H1 (cell line): Measurements from ENCODE around the gene TIE1. TPM values are rescaled to one million over a fixed set of nuclear protein-coding genes. Genes with fewer than 3 reads are reported as not detected.

ENCODE experiments used
- CTCF ChIA-PET: fragments of 300-600 bp; sonication (Branson Sonifier 250); formaldehyde crosslinking; loops from one replicate; lab custom pipeline; 2021; ENCODE audit not compliant: partially characterized antibody; lab: Charles Lee
- POLR2A ChIA-PET: fragments of 300-600 bp; sonication (Branson Sonifier 250); formaldehyde crosslinking; loops from one replicate; lab custom pipeline; 2021; ENCODE audit warnings: inconsistent platforms; ENCODE audit not compliant: partially characterized antibody; lab: Charles Lee
- DNase-seq, 2 experiments: peaks; one replicate each; pipeline versions ENCODE4 v3.0.0 to v3.0.0-alpha.2; 2010 to 2022; ENCODE audit warnings: low spot score in 2 of 2, low read depth in 1 of 2, mixed read lengths in 1 of 2
- FAIRE-seq: peaks from 2 replicates; lab custom pipeline; 2011; peaks lifted over from hg19 to GRCh38; lab: Jason Lieb, UNC
- H2AFZ ChIP-seq: 2 replicates; pipeline ENCODE4 v1.8.1; 2012; ENCODE audit warnings: low read length, inconsistent platforms
- H2AK5ac ChIP-seq: 2 replicates; pipeline ENCODE4 v1.6.1; 2013; ENCODE audit warnings: low read depth, low read length
- H2BK120ac ChIP-seq: replicated peaks from 2 replicates; pipeline ENCODE3; 2013; ENCODE audit warnings: low read depth, low read length, inconsistent platforms
- H2BK12ac ChIP-seq: 2 replicates; pipeline ENCODE4 v1.6.1; 2013; ENCODE audit warnings: low read depth, low read length
- H2BK15ac ChIP-seq: 2 replicates; pipeline ENCODE4 v1.6.1; 2013; ENCODE audit warnings: low read length
- H2BK20ac ChIP-seq: 2 replicates; pipeline ENCODE4 v1.6.1; 2013; ENCODE audit warnings: low read length
- H2BK5ac ChIP-seq: 2 replicates; pipeline ENCODE4 v1.6.1; 2013; ENCODE audit warnings: low read depth, low read length
- H3K14ac ChIP-seq: 2 replicates; pipeline ENCODE4 v1.6.1; 2013; ENCODE audit warnings: inconsistent platforms; ENCODE audit not compliant: insufficient read length
- H3K18ac ChIP-seq: 2 replicates; pipeline ENCODE4 v1.6.1; 2013; ENCODE audit warnings: low read length; ENCODE audit errors: extremely low read depth
- H3K23ac ChIP-seq: 2 replicates; pipeline ENCODE4 v1.6.1; 2013; ENCODE audit warnings: inconsistent platforms; ENCODE audit not compliant: insufficient read length
- H3K23me2 ChIP-seq: 2 replicates; pipeline ENCODE4 v1.6.1; 2013; ENCODE audit warnings: low read depth, low read length
- H3K27ac ChIP-seq: 2 replicates; pipeline ENCODE4 v1.6.1; 2011; ENCODE audit warnings: low read depth, low read length, inconsistent platforms
- H3K27me3 ChIP-seq, 4 experiments: replicated peaks in 1 of 4; 1 replicate in 1 of 4; 2 replicates in 3 of 4; pipeline versions ENCODE4 v1.6.1 to v1.8.1; 2011 to 2013; ENCODE audit warnings: low read length in 3 of 4, mild to moderate bottlenecking in 3 of 4, inconsistent platforms in 2 of 4, mixed read lengths in 2 of 4, moderate library complexity in 1 of 4; ENCODE audit not compliant: control insufficient read depth in 3 of 4, insufficient read depth in 3 of 4; ENCODE audit errors: extremely low read depth in 1 of 4
- H3K36me3 ChIP-seq, 4 experiments: 2 replicates each; pipeline versions ENCODE4 v1.6.1 to v1.8.1; 2011 to 2013; ENCODE audit warnings: mild to moderate bottlenecking in 4 of 4, low read length in 3 of 4, moderate library complexity in 2 of 4, control low read depth in 1 of 4, inconsistent platforms in 1 of 4; ENCODE audit not compliant: insufficient read depth in 4 of 4, control insufficient read depth in 2 of 4
- H3K4ac ChIP-seq: replicated peaks from 2 replicates; pipeline ENCODE3; 2013; ENCODE audit warnings: low read length, low read depth, mixed read lengths, inconsistent platforms; ENCODE audit not compliant: insufficient read length
- H3K4me1 ChIP-seq, 4 experiments: replicated peaks in 1 of 4; 1 replicate in 1 of 4; 2 replicates in 3 of 4; pipeline versions ENCODE4 v1.6.1 to v1.8.1; 2011 to 2013; ENCODE audit warnings: low read length in 3 of 4, inconsistent platforms in 2 of 4, mixed read lengths in 1 of 4; ENCODE audit not compliant: insufficient read depth in 4 of 4, control insufficient read depth in 3 of 4
- H3K4me2 ChIP-seq, 2 experiments: 2 replicates each; pipeline versions ENCODE4 v1.6.1 to v1.8.1; 2011 to 2013; ENCODE audit warnings: low read depth in 2 of 2, low read length in 2 of 2, control low read depth in 1 of 2, inconsistent platforms in 1 of 2, mild to moderate bottlenecking in 1 of 2; ENCODE audit not compliant: insufficient read depth in 1 of 2
- H3K4me3 ChIP-seq, 4 experiments: fragments of 200-600, 300-600 bp in 1 of 4; sonication (generic), shearing (Covaris generic), sonication (Bioruptor Twin) in 1 of 4; 2 replicates each; pipeline versions ENCODE4 v1.5.1 to v1.8.1; 2011 to 2016; ENCODE audit warnings: low read length in 4 of 4, low read depth in 3 of 4, control low read depth in 2 of 4, inconsistent platforms in 2 of 4, mild to moderate bottlenecking in 2 of 4, mixed read lengths in 1 of 4, moderate library complexity in 1 of 4; ENCODE audit not compliant: insufficient read depth in 2 of 4; ENCODE audit errors: extremely low read depth in 1 of 4
- H3K56ac ChIP-seq: replicated peaks from 2 replicates; pipeline ENCODE3; 2013; ENCODE audit warnings: low read depth, mild to moderate bottlenecking, mixed read lengths, low read length, inconsistent platforms; ENCODE audit not compliant: insufficient read length
- H3K79me1 ChIP-seq: 2 replicates; pipeline ENCODE4 v1.6.1; 2013; ENCODE audit warnings: low read depth, low read length, control low read depth
- H3K79me2 ChIP-seq, 2 experiments: 2 replicates each; pipeline versions ENCODE4 v1.6.1 to v1.8.1; 2012 to 2013; ENCODE audit warnings: low read length in 2 of 2, mild to moderate bottlenecking in 2 of 2, inconsistent platforms in 1 of 2; ENCODE audit not compliant: insufficient read depth in 2 of 2, control insufficient read depth in 1 of 2
- H3K9ac ChIP-seq, 4 experiments: replicated peaks in 1 of 4; 1 replicate in 1 of 4; 2 replicates in 3 of 4; pipeline versions ENCODE4 v1.6.1 to v1.8.1; 2011 to 2013; ENCODE audit warnings: low read depth in 3 of 4, low read length in 3 of 4, control low read depth in 2 of 4, mild to moderate bottlenecking in 2 of 4, moderate library complexity in 2 of 4, inconsistent platforms in 1 of 4; ENCODE audit errors: extremely low read depth in 1 of 4
- H3K9me3 ChIP-seq, 2 experiments: 2 replicates each; pipeline versions ENCODE4 v1.6.1 to v1.8.1; 2012 to 2013; ENCODE audit warnings: mild to moderate bottlenecking in 2 of 2, moderate library complexity in 2 of 2, control low read depth in 1 of 2, inconsistent platforms in 1 of 2, low read depth in 1 of 2, low read length in 1 of 2, mixed read lengths in 1 of 2; ENCODE audit not compliant: insufficient read depth in 2 of 2
- H4K20me1 ChIP-seq, 2 experiments: replicated peaks in 1 of 2; 2 replicates each; pipeline versions ENCODE3 to v1.8.1; 2011 to 2013; ENCODE audit warnings: inconsistent platforms in 2 of 2, low read length in 2 of 2, mild to moderate bottlenecking in 1 of 2; ENCODE audit not compliant: insufficient read depth in 2 of 2, control insufficient read depth in 1 of 2
- H4K5ac ChIP-seq: 2 replicates; pipeline ENCODE4 v1.6.1; 2013; ENCODE audit warnings: low read length, low read depth, mixed read lengths, inconsistent platforms; ENCODE audit not compliant: insufficient read length
- H4K8ac ChIP-seq: 2 replicates; pipeline ENCODE4 v1.8.0; 2013; ENCODE audit warnings: mild to moderate bottlenecking, moderate library complexity, low read length, inconsistent platforms; ENCODE audit not compliant: insufficient read depth; ENCODE audit errors: extremely low read depth
- H4K91ac ChIP-seq: replicated peaks from 2 replicates; pipeline ENCODE3; 2013; ENCODE audit warnings: low read length, mixed read lengths, inconsistent platforms; ENCODE audit not compliant: insufficient read length
- HDAC2 ChIP-seq, 2 experiments: fragments of 300-600 bp in 1 of 2; sonication (generic) in 1 of 2; IDR thresholded peaks; 2 replicates each; pipeline ENCODE4 v1.6.1; 2011 to 2012; ENCODE audit warnings: low read depth in 2 of 2, low read length in 2 of 2, mild to moderate bottlenecking in 2 of 2, moderate library complexity in 2 of 2, borderline replicate concordance in 1 of 2, inconsistent platforms in 1 of 2
- SIRT6 ChIP-seq: IDR thresholded peaks from one replicate; pipeline ENCODE4 v1.7.1; 2012; ENCODE audit warnings: low read length, inconsistent platforms
- SRF ChIP-seq: IDR thresholded peaks from 2 replicates; pipeline ENCODE4 v1.6.1; 2011; ENCODE audit warnings: mild to moderate bottlenecking, low read depth, low read length, moderate library complexity
- WGBS, 2 experiments: shearing (Covaris generic) in 1 of 2; methylation state at CpG; one replicate each; pipeline versions ENCODE4 v1.1.6 to v1.1.7; 2013 to 2015; ENCODE audit warnings: low lambda C conversion rate in 2 of 2, mixed read lengths in 2 of 2, inconsistent platforms in 1 of 2, low coverage in 1 of 2, missing lambda C conversion rate in 1 of 2; ENCODE audit not compliant: insufficient replicate concordance in 2 of 2, insufficient coverage in 1 of 2, insufficient read length in 1 of 2; ENCODE audit errors: extremely low coverage in 1 of 2, missing lambda C conversion rate in 1 of 2; 5-methylcytosine and 5-hydroxymethylcytosine counted together
- polyA plus RNA-seq, 7 experiments: library from polyadenylated mRNA; depleted of rRNA in 3 of 7; stranded (reverse) in 5 of 7; unstranded in 2 of 7; fragments of >200 nt in 5 of 7; fragments of 200-250 nt in 2 of 7; gene quantifications; 1 replicate in 5 of 7; 2 replicates in 1 of 7; 4 replicates in 1 of 7; pipeline versions ENCODE4 v1.2.1 to v1.2.3, GENCODE V29; 2011 to 2013; ENCODE audit warnings: missing spikeins in 2 of 7, mixed read lengths in 2 of 7
- total RNA-seq: library from RNA; stranded (reverse); fragmentation: NEBNext Ultra II Directional; extraction: Animal tissue kit (Norgen Biotek cat#: 25700); gene quantifications from 2 replicates; pipeline ENCODE4 v1.2.1, GENCODE V29; 2021

TIE1 gene
- total and polyA plus RNA-seq, 2 of the 8 experiments (the other 6 are each of a cell fraction or from before 2014, with no cell fraction given): 0.74 to 2.2 TPM

DNA sequence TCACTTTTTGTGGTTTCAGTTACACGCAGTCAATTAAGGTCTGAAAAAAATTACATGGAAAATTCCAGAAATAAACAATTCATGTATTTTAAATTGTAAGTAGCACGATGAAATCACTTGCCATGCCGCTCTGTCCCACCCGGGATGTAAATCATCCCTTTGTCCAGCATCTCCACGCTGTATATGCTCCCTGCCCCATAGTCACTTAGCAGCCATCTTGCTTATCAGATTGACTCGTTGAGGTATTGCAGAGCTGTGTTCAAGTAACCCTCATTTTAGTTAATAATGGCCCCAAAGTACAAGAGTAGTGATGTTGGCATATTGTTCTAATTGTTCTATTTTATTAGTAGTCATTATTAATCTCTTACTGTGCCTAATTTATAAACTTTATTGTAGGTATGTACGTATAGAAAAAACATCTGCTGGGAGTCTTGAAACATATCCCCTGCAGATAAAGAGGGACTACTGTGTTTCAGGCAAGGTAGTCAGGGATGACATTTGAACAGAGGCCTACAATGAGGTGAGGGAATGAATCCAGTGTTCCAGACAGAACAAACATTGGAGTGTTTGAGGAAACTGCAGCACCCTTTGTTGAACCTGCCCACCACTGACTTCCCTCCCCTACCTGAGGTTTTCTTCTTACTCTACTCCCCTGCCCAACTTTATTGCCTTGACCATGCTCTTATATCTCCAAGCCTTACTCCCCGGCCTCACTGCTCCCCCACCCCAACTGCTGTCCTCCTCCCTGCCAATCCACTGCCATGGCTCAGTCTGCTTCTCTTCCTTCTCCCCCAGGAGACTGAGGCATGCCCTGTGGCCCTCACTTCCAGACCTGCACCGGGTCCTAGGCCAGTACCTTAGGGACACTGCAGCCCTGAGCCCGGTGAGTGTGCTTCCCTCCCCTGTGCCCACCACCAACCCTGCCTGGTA lies 50.9 kb downstream of the TIE1 start:
- Histone ChIP-seq H3K56ac (no peak overlapping the region), H3K4me2 (no peak overlapping the region), H3K79me2 (no peaks in the 10 kb centered on the region), H2BK5ac (peak overlapping the region; percentile 73), H2BK120ac (no peak overlapping the region), H4K91ac (no peak overlapping the region), H2BK20ac (no peak overlapping the region; the same call in 1 of the 2 replicates), H3K4me1 (peaks cover 4 to 12% (median 8%) of the 10 kb centered on the region in 4 experiments; a peak in 6 of 7 replicates), H3K4me3 (no peak overlapping the region), H3K36me3 (no peaks in the 10 kb centered on the region), H2AK5ac (no peak overlapping the region), H4K20me1 (no peaks in the 10 kb centered on the region), H3K27ac (no peak overlapping the region), H3K18ac (no peak overlapping the region), H3K79me1 (no peaks in the 10 kb centered on the region), H2BK15ac (peak overlapping the region; percentile 53; the same call in 1 of the 2 replicates), H3K9ac (no peak overlapping the region), H3K23ac (no peak overlapping the region), H3K27me3 (peaks cover 0 to 5% (median 0%) of the 10 kb centered on the region in 4 experiments; a peak in 2 of 7 replicates), H4K5ac (no peak overlapping the region), H3K4ac (no peak overlapping the region), H3K9me3 (no peaks in the 10 kb centered on the region), H3K23me2 (peaks cover 7% of the 10 kb centered on the region), H3K14ac (no peak overlapping the region), H2AFZ (no peak overlapping the region), H4K8ac (no peak overlapping the region), H2BK12ac (0 out of 2 replicates have a peak overlapping the region, but pooled peaks have one; percentile 43)
- WGBS, 2 experiments: 87% methylated on average over 8 of the region's 10 CpGs; no CpG with 5 or more reads in 1 of the 2 experiments
- CTCF ChIA-PET: interaction anchor here (1.0 kb wide), 2 partner anchors 9 to 115 kb away, joined by 3 read pairs; no protein-coding TSS in a partner anchor
- FAIRE-seq (no peak), DNase-seq (no peak)
- POLR2A ChIA-PET: interaction anchor here (0.6 to 2.0 kb wide), 6 partner anchors 12 to 76 kb away, joined by 3 to 11 read pairs (median 5); partner anchors contain the start of genes MED8 and SZT2
- TF ChIP-seq HDAC2 (IDR thresholded peaks at IDR 0.05; ENCODE audit: borderline replicate concordance in 1 of 2, low read depth in 2 of 2, low read length in 2 of 2) (no peak), SIRT6 (no peak), SRF (no peak)
